ENCODE data around the gene FGR.
"Not testable (repeated sequence)": the region's sequence is repeated elsewhere in the genome, so short reads cannot be mapped to it uniquely, and the experiment has no call there.

FGR gene

DNA sequence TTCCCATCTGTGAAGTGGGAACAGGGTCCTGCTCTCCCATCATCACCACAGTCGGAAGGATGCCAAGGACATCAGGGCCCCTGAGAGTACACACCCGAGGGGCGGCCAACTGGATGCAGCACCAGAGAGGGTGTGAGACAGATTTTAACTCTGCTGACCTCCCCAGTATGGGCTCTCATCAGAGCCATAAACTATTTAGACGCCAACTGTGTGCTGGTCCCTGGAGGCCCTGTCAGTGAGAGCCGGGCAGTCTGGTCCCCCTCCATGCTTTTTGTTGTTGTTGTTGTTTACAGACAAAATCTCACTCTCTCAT lies 1.7 kb downstream of the FGR start:
- Histone ChIP-seq H3K9me3 (ENCODE audit: severe bottlenecking) (no peaks in the 10 kb centered on the region), H3K4me1 (ENCODE audit: insufficient read depth, poor library complexity, severe bottlenecking) (no peaks in the 10 kb centered on the region)

DNA sequence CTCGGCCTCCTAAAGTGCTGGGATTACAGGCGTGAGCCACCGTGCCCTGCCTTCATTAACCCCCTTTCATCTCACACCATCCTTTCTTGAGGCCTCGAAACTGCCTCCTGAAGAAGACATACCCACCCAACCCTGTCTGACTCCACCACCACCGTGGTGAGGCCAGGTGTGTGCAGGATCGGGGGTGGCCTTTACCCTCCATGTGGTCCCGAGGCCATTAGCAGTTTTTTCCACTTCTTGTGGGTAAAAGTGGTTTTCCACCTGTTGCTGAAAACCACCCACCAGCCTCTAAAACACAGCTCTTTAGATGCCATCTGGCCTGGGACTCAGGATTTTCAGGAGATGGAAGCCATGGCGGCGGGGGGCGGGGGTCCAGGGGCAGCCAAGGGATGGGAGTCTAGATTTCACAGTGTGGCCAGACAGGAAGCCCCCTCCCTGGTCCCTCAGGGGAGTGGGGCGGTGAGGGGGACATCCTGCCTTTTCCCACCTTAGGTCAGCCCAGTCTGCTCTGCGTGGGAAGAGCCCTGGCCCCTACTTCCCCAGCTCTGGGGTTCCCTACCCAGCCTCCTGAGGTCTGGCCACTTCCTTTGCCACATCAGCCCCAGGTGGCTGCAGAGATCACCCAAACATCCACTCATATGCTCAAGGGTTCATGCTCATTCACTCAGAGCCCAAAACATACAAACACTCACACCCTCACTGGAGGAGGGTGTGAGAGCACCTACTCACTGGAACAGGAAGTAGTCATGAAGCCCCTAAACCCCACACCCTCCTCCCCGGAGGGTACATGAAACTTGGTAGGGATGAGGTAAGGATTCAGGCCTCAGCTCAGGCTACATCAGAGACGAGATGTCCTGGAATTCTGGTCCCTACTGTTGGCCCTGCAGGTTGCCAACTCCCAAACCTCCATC lies 2.3 kb downstream of the FGR start:
- ATAC-seq (ENCODE audit: low read depth) (no peak), DNase-seq (ENCODE audit: low spot score) (no peak)
- no peak overlapping the region for H3K27ac ChIP-seq (ENCODE audit: poor library complexity, severe bottlenecking)
- H3K9me3 ChIP-seq (ENCODE audit: severe bottlenecking), result no peaks in the 10 kb centered on the region
- no peak overlapping the region for H3K4me3 ChIP-seq (ENCODE audit: severe bottlenecking)
- H3K27me3 ChIP-seq (ENCODE audit: insufficient read depth, poor library complexity, severe bottlenecking), result peaks cover 8% of the 10 kb centered on the region
- no peaks in the 10 kb centered on the region for H3K36me3 ChIP-seq (ENCODE audit: low read depth)
- no peaks in the 10 kb centered on the region for H3K4me1 ChIP-seq (ENCODE audit: insufficient read depth, poor library complexity, severe bottlenecking)
- TF ChIP-seq, protein P1, sequence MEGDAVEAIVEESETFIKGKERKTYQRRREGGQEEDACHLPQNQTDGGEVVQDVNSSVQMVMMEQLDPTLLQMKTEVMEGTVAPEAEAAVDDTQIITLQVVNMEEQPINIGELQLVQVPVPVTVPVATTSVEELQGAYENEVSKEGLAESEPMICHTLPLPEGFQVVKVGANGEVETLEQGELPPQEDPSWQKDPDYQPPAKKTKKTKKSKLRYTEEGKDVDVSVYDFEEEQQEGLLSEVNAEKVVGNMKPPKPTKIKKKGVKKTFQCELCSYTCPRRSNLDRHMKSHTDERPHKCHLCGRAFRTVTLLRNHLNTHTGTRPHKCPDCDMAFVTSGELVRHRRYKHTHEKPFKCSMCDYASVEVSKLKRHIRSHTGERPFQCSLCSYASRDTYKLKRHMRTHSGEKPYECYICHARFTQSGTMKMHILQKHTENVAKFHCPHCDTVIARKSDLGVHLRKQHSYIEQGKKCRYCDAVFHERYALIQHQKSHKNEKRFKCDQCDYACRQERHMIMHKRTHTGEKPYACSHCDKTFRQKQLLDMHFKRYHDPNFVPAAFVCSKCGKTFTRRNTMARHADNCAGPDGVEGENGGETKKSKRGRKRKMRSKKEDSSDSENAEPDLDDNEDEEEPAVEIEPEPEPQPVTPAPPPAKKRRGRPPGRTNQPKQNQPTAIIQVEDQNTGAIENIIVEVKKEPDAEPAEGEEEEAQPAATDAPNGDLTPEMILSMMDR (IDR thresholded peaks at IDR 0.05; ENCODE audit: poor library complexity, severe bottlenecking), result no peak

More for the DNA sequence above, 1.7 kb downstream of the FGR start:
- ATAC-seq (ENCODE audit: low read depth) (no peak), DNase-seq (ENCODE audit: low spot score) (no peak)
- H3K27ac ChIP-seq (ENCODE audit: poor library complexity, severe bottlenecking), result no peak overlapping the region
- no peaks in the 10 kb centered on the region for H3K36me3 ChIP-seq (ENCODE audit: low read depth)
- H3K4me3 ChIP-seq (ENCODE audit: severe bottlenecking), result no peak overlapping the region
- TF ChIP-seq, protein P1 (IDR thresholded peaks at IDR 0.05; ENCODE audit: poor library complexity, severe bottlenecking), result no peak
- peaks cover 8% of the 10 kb centered on the region for H3K27me3 ChIP-seq (ENCODE audit: insufficient read depth, poor library complexity, severe bottlenecking)

DNA sequence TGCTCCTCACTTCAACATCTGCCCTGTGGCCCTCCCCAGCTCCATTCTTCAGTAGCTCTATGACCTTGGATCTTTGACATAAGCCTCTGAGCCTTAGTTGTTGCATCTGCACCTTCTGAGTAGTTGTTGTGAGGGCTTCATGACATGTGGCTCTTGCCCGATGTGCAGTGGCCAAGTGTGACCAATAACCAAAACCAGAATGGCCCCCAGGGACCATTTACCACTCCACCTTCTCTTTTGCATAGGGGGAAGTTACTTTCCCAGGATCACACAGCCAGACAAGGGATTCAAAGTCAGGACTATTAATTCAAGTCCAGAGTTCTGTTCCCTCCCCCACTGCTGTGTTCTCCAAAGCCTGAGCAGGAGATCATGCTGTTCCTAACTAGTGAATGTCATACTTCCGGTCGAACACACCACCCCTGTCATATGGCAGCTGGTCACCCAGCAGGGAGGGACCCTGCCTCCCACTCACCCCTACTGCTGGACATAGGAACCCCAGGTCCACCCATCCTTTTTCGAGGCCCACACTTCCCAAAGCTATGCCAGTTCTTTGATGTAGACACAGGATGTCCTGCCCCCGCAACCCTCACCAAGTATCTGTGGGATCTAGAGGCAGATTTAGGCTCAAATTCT lies 4.0 kb downstream of the FGR start:
- Histone ChIP-seq H3K36me3 (ENCODE audit: low read depth) (no peaks in the 10 kb centered on the region), H3K27ac (ENCODE audit: poor library complexity, severe bottlenecking) (no peak overlapping the region), H3K4me3 (ENCODE audit: severe bottlenecking) (no peak overlapping the region), H3K9me3 (ENCODE audit: severe bottlenecking) (no peaks in the 10 kb centered on the region), H3K27me3 (ENCODE audit: insufficient read depth, poor library complexity, severe bottlenecking) (peaks cover 8% of the 10 kb centered on the region), H3K4me1 (ENCODE audit: insufficient read depth, poor library complexity, severe bottlenecking) (no peaks in the 10 kb centered on the region)
- ATAC-seq (ENCODE audit: low read depth) (no peak; the same call in 2 of the 3 replicates), DNase-seq (ENCODE audit: low spot score) (no peak)
- TF ChIP-seq, protein P1 (IDR thresholded peaks at IDR 0.05; ENCODE audit: poor library complexity, severe bottlenecking), result no peak

DNA sequence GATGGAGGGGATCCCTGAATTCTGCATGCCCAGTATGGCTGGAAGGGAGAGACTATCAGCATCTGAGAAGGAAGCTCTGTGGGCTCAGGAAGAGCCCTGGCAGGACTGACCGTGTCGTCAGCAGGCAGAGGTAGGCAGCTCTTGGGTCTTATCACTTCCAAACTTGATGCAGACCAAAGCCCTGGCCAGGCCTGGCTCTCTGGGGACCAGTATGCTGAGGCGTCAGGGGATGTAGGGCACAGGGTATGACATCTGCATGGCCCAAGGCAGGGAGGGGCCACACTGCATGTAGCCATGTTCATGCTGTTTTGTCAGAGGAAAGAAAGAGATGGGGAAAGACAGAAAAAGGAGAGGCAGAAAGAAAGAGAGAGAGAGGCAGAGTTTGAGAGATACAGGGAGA lies 6.3 kb downstream of the FGR start:
- H3K27me3 ChIP-seq (ENCODE audit: insufficient read depth, poor library complexity, severe bottlenecking), result no peaks in the 10 kb centered on the region
- no peak for DNase-seq (ENCODE audit: low spot score)
- no peak overlapping the region for H3K4me3 ChIP-seq (ENCODE audit: severe bottlenecking)
- TF ChIP-seq, protein P1 (IDR thresholded peaks at IDR 0.05; ENCODE audit: poor library complexity, severe bottlenecking), result no peak
- H3K9me3 ChIP-seq (ENCODE audit: severe bottlenecking), result no peaks in the 10 kb centered on the region
- peaks cover 4% of the 10 kb centered on the region for H3K4me1 ChIP-seq (ENCODE audit: insufficient read depth, poor library complexity, severe bottlenecking)
- no peak overlapping the region for H3K27ac ChIP-seq (ENCODE audit: poor library complexity, severe bottlenecking)
- H3K36me3 ChIP-seq (ENCODE audit: low read depth), result no peaks in the 10 kb centered on the region
- ATAC-seq (ENCODE audit: low read depth), result no peak

DNA sequence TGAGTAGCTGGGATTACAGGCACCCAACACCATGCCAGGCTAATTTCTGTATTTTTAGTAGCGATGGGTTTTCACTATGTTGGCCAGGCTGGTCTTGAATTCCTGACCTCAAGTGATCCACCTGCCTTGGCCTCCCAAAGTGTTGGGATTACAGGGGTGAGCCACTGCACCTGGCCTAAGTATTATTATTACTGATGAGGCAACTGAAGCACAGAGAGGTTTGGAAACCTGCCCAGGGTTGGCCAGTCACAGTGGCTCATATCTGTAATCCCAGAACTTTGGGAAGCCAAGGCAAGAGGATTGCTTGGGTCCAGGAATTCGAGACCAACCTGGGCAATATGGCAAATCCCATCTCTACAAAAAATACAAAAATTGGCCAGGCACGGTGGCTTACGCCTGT lies 7.3 kb downstream of the FGR start:
- H3K9me3 ChIP-seq (ENCODE audit: severe bottlenecking); H3K27me3 ChIP-seq (ENCODE audit: insufficient read depth, poor library complexity, severe bottlenecking); H3K4me1 ChIP-seq (ENCODE audit: insufficient read depth, poor library complexity, severe bottlenecking); ATAC-seq (ENCODE audit: low read depth); H3K36me3 ChIP-seq (ENCODE audit: low read depth); H3K27ac ChIP-seq (ENCODE audit: poor library complexity, severe bottlenecking); H3K4me3 ChIP-seq (ENCODE audit: severe bottlenecking); DNase-seq (ENCODE audit: low spot score): not testable (repeated sequence)

All from RWPE2 (cell line).